Iris pigment epithelial cell (primary cell): Measurements from ENCODE around the gene XYLT1.

Source experiments
- DNase-seq: peaks from one replicate; pipeline ENCODE4 v3.0.0-alpha.2; 2011; ENCODE audit warnings: low read depth

XYLT1 gene

GRCh38 chr16:17143546-17144419 lies 327.0 kb downstream of the XYLT1 start:
- no peak for DNase-seq

DNA sequence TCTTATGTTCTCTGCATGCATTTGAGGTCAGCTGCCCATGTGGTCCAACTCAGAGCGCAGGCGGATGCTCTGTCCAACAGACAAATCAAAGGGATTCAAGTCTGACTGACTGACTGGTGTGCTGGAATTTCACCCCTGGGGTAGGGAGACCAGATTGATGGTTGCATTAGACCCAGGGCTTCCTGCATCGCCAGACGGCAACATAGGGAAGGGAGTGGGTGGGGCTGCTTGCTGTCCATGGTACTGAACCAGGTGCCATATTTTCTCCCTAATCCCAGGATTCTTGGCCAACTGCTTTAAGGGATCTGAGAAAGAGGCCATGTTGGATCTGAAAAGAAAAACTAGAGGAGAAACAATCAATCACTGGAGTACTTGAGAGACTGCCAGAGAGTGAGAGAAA lies 332.0 kb downstream of the XYLT1 start:
- no peak for DNase-seq

GRCh38 chr16:17135439-17135838 lies 335.3 kb downstream of the XYLT1 start:
- DNase-seq, result no peak

DNA sequence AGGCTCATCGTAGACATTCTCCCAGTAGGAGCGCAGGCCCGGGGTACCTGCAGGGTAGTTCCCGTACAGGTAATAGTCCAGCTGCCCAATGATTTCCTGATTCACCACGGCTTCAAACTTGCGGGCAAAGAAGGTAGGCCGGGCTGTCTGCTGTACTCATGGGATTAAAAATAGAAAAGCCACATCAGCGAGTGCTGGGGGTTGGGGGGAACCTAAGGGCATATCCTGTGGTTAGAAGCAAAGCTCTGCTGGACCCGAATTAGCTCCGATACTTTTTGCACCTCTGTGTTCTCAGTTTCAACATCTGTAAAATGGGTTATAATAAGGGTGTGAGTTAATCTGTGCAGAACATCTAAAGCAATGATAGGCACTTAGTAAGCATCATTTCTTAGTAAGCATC lies 336.2 kb downstream of the XYLT1 start:
- DNase-seq, result no peak

DNA sequence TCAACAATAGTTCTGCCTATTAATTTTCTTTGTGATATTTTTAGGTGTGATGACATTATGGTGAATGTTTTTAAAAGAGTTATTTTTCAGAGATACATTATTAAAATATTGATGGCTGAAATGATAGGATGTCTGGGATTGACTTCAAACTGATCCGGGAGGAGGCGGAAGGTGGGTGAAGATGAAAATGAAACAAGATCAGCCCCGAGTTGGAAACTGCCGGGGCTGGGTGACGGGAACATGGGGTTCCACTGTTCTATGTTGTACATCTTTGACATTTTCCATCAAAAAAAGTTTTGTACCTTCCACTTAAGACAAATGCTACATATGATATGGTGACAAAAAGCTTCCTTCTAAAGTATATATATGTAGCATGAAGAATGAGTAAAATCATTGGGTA lies 336.9 kb downstream of the XYLT1 start:
- DNase-seq, result no peak

- no peak for DNase-seq
Measured at GRCh38 chr16:17131351-17131750, 339.4 kb downstream of the XYLT1 start.

DNA sequence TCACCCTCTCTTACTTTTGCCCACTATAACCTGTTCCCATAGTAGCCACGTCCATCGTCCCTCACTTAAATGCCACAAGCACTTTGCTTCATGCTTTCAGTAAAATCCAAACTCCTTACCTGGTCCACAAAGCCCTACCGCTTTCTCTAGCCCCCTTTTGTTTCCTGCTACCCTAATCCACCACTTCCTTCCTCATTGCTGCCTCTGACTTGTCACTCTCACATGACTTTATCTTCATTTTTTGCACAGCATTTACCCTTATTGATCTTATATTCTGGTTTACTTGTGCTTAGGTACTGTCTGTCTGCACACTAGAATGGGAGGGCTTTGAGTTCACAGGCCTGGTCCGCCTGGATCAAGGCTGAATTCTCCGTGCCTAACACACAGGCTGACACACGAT lies 340.0 kb downstream of the XYLT1 start:
- no peak for DNase-seq

GRCh38 chr16:17129971-17130370 lies 340.8 kb downstream of the XYLT1 start:
- DNase-seq, result no peak

DNA sequence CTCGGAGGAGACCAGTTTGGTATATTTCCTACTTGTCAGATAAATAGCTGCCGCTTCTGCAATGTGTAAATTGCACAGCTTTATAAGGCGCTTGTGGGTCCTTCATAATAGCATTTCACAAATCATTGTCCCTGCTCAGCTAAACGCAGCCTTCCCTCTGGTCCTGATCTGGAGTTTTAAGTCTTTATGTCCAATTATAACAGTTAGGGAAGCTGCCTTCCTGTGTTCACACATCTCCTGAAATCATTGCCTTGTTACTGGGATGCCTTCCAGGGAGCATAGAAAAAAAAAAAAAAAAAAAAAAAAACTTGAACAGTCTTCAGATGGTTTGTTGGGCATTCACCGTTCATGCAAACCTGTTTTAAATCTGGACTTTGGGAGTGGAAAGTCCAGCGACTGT lies 342.0 kb downstream of the XYLT1 start:
- DNase-seq, result no peak

DNA sequence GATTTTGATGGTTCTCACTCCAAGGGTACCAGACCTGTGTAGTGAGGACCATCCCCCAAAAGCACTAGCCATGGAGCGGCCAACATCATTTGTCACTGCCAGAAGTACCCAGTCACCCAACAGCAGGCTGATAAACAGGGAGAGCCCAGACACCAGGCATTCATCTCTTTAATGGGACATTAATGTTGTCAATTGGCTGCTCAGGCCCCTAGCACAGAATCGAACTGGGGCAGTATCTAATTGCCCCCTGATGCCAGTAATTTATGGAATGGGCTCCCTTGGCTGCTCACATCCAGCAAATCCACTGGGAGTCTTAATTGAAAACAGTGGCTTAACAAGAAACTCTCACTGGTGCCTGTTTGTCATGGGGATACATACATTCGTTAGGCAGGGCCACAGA lies 344.6 kb downstream of the XYLT1 start:
- DNase-seq, result no peak

DNA sequence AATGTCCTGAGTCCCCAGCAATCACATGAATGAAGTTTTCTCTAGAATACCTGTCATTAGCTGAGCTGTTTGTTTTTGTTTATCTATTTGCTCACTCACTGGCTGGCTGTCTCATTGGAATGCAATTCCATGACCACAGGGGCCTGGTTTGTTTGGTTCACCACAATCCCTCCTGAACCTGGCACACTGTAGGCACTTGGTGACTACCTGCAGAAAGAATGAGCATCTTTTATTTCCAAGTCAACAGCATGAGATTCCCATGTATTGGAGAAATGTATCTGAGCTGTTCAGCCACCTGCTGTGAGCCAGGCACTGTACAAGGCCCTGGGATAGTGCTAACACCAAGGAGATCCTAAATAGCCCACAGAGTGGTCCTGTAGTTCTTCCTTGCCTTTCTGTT lies 345.1 kb downstream of the XYLT1 start:
- no peak for DNase-seq

- no peak for DNase-seq
Measured at GRCh38 chr16:17117906-17118577, 352.7 kb downstream of the XYLT1 start.

DNA sequence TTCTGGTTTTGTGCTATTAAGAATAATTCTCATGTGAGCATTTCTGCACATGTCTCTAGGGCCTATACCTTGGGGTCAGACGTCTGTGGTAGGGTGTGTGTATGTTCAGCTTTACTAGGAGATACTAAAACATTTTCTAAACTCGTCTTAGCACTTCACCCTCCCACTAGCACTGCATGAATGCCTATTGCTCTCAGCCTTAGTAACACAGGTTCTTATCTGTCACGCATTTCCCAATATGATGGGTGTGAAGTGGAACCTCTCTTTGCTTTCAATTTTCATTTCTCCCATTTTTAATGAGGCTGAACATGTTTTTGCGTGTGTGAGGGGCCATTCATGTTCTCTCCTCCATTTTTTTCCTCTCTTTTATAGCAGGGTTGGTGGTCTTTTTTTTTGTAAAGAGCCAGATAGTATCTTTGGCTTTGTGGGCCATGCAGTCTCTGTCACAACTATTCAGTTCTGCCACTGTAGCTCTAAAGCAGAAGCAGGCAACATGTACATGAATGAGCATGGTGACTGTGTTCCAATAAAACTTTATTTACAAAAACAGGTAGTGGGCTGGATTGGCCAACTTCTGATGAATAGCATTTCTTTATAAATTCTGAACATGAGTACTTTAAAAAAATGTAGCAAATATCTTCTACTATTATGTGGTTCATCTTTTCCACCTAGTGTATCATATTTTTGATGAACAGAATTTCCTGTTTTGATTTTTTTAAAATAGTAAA lies 354.0 kb downstream of the XYLT1 start:
- no peak for DNase-seq

DNA sequence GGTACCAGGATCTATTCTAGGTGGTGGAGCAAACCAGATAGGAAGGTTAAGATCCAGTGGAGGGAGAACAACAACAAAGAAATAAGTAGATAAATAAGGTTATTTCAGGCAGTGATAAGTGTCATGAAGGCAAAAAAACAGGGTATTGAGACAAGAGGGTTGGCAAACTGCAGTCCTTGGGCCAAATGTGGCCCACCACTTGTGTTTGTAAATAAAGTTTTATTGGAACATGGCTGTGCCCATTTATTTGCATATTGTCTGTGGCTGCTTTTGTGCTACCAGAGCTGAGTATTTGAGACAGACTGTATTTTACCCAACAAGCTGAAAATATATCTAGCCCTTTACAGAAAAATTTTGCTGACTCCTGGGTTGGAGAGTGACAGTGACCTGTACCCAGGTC lies 361.3 kb downstream of the XYLT1 start:
- no peak for DNase-seq

DNA sequence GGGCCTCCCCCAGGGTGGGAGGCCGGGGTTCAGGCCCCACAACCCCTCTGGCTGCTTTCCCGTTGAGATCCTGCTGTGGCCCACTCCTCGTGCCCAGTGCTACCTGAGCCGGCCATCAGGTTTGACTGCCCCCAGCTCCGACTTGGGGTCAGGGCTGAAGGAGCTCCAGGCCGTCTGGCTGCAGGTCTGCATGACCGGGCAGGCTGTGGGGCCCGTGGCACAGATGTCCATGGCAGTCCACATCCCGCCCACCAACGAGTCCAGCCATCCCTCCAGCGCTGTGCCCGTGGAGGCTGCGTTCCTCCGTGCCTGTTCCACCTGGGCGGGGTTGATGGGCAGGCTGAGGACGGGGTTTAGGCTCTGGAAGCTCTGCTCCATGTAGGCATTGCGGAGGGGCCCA lies 362.2 kb downstream of the XYLT1 start:
- DNase-seq, result no peak

DNA sequence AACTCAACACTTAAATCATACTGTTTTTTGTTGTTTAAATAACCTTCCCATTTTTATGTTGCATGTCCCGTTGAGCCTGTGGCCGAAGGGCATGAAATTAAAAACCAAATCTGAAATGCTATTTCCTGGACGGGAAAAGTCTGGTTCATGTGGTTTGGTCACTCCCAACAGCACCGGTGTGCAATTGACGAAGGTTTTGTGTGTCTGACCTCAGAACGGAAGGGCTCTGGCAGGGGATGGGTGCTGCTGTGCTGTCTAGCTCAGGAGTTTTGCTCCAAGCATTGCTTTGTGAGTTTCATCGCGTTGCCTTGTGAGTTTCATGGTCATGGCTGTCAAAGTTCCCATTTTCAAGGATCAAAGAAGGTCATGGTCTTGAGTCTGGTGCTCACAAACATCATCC lies 363.3 kb downstream of the XYLT1 start:
- DNase-seq, result no peak

DNA sequence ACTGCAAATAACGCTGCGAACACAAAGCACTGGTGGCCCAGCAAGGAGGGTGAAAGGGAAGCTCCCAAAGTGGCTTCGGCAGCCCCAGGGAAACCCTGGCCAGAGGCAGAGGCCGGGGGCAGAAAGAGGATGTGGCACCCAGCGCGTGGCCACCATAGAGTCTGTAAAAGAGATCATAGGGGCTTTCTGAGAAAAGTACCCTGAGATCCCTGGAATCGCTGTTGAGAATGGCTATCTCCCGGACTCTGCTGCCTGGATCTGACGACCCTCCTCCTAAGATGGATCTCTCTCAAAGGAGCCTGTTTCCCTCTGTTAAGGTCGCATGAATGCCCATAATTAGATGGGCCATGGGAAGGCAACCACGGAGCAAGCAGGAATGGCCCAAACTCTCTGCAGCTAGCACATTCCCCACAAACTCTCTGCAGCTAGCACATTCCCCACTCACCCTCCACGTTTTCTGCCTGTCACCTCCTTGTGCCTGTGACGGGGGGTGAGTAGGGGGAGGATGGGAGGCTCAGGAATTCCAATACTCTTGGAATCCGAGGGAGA lies 364.4 kb downstream of the XYLT1 start:
- no peak for DNase-seq

DNA sequence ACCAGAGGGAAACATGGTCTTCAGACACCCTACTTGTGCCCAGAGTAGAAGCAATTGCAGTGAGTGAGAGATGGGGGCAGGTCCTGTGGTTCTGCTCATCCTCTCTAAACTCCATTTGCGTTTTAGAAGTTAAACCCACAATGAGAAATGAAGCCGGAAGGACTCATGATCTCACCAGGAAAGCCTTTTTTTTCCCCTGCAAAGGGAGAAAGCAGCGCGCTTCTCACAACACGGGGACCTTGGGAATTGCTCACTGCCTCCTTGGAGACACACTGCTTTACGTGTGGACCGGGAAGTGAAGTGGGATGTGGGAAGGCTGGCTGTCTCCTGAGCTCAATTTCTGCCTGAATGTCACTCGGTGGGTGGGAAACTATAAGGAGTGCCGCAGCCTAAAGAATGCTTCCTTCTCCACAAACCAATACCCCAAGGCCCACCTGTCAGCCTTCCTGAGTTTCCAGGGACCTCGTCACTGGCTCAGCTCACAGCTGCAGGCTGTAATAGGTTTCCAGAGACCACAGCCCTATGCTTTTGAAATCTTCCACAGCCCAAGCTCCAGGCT lies 365.4 kb downstream of the XYLT1 start:
- DNase-seq, result no peak

DNA sequence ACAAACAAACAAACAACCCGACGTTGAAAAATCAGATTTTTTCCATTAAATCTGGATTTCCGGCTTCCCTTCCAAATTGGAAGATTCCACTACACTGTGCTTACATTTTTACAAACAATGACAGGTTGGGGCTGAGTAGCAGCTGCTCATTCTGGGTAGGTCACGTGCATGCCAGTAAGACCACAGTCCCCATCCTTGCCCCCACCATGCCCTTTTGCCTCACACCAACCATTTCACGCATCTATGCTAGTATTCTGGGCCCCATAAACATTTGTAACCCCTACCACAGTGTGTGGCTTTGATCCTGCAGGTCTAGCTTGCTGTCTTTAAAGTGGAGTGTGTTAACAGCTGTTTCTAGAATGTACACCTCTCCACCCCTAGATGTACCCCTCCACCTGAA lies 366.1 kb downstream of the XYLT1 start:
- DNase-seq, result no peak

- no peak for DNase-seq
Measured at GRCh38 chr16:17103216-17103615, 367.5 kb downstream of the XYLT1 start.

DNA sequence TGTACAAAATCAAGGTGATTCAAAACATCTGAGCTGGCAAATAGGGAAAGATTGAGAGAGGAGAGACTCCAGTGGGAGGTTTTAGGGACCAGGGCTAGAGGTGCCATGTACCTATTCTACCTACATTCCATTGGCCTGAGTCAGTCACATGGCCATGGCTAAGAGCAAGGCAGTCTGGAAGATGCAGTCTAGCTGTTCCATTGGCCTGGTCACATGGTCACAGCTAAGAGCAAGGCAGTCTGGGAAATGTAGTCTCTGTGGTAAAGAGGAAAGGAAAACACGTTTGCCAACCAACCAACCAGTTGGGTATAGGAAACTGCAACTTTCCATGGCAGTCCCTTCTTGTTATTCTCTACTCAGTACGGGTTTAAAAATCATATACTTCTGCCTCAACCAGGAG lies 369.1 kb downstream of the XYLT1 start:
- no peak for DNase-seq

GRCh38 chr16:17098685-17099084 lies 372.1 kb downstream of the XYLT1 start:
- no peak for DNase-seq
